PC-9 (cell line): ENCODE measurements around the gene FBXO36.

Source experiments
- CTCF ChIP-seq: fragments of 200-600 bp; sonication (generic); conservative IDR thresholded peaks from 2 replicates; pipeline ENCODE4 v1.6.1; 2017; ENCODE audit warnings: mixed run types, antibody characterized with exemption, mild to moderate bottlenecking, moderate library complexity
- EZH2 ChIP-seq: fragments of 200-600 bp; sonication (generic); IDR thresholded peaks from 2 replicates; pipeline ENCODE4 v1.8.0; 2017; ENCODE audit warnings: antibody characterized with exemption, low read depth

GRCh38 chr2:229971298-229971790 is 49.0 kb downstream of the FBXO36 start:
- TF ChIP-seq CTCF (no peak), EZH2 (no peak)
